ENCODE measurements around the gene TNFAIP8L2. TPM values are rescaled to one million over a fixed set of nuclear protein-coding genes. Genes with fewer than 3 reads are reported as not detected.

Gene TNFAIP8L2
- total RNA-seq, 1 experiment from 2014 or later = not detected

DNA sequence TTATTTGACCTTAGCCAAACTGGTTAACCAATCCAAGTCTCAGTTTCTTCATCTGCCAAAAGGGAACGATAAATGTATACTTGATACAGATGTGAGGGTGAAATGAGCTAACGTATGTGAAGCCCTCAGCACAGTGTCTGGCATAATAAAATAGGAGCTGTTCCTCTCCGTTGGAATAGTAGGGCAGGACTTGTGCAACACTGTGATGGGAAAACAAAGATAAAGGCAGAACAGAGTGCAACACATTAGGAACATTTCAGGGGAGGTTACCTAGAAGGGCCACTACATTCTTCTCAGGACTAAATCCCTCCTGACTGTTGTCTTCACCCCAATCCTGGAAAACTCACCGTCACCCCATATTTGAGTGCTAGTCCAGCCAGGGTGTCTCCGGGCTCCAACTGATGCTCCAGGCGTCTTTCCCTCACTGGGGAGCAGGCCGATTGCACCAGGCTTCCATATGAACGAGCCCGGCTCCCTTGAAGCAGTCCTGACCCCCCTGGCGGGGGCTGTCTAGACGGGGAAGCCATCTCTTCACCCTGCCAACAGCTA, 8.4 kb downstream of the TNFAIP8L2 start:
- CTCF ChIA-PET = interaction anchor here (1.6 kb wide), 1 partner anchor 65 kb away, joined by 9 read pairs; no protein-coding TSS in a partner anchor
- Histone ChIP-seq H3K27me3 (replicated peaks; ENCODE audit: insufficient read depth, low read depth, low read length, poor library complexity) (no peaks in the 10 kb centered on the region), H3K4me3 (ENCODE audit: low read depth, low read length, poor library complexity, severe bottlenecking) (peak overlapping the region; percentile 73), H3K36me3 (ENCODE audit: insufficient read depth, low read length, poor library complexity, severe bottlenecking) (peaks cover 23% of the 10 kb centered on the region), H3K9me3 (ENCODE audit: low read depth, low read length, poor library complexity, severe bottlenecking) (no peaks in the 10 kb centered on the region), H3K4me1 (ENCODE audit: insufficient read depth, low read length, poor library complexity, severe bottlenecking) (peaks cover 13% of the 10 kb centered on the region), H3K27ac (ENCODE audit: low read depth, low read length, poor library complexity, severe bottlenecking) (peak overlapping the region; percentile 81)
- intact Hi-C loops (cut with micrococcal nuclease; ENCODE audit: unreplicated experiment) = no loop called here
- TSS peak; percentile 56 for BruUV-seq (replicated peaks)
- no peak for TF ChIP-seq EZH2 (IDR thresholded peaks at IDR 0.05; ENCODE audit: borderline replicate concordance, low read depth, low read length, poor library complexity, severe bottlenecking)
- TF ChIP-seq CTCF (conservative IDR thresholded peaks at IDR 0.05; ENCODE audit: low read depth, low read length) = no peak
- POLR2A ChIA-PET (ENCODE audit: low non-redundant PET) = interaction anchor here (0.6 kb wide), 1 partner anchor 10 kb away, joined by 3 read pairs; no protein-coding TSS in a partner anchor
- no peak for DNase-seq (ENCODE audit: low spot score)

- CTCF ChIA-PET = interaction anchor here (1.6 kb wide), 1 partner anchor 65 kb away, joined by 9 read pairs; no protein-coding TSS in a partner anchor
- H3K27ac ChIP-seq (ENCODE audit: low read depth, low read length, poor library complexity, severe bottlenecking) = peak overlapping the region; percentile 81
- POLR2A ChIA-PET (ENCODE audit: low non-redundant PET) = interaction anchor here (0.6 kb wide), 1 partner anchor 11 kb away, joined by 3 read pairs; no protein-coding TSS in a partner anchor
- no peaks in the 10 kb centered on the region for H3K27me3 ChIP-seq (replicated peaks; ENCODE audit: insufficient read depth, low read depth, low read length, poor library complexity)
- no peak for TF ChIP-seq CTCF (conservative IDR thresholded peaks at IDR 0.05; ENCODE audit: low read depth, low read length)
- no peak for TF ChIP-seq EZH2 (IDR thresholded peaks at IDR 0.05; ENCODE audit: borderline replicate concordance, low read depth, low read length, poor library complexity, severe bottlenecking)
- H3K4me3 ChIP-seq (ENCODE audit: low read depth, low read length, poor library complexity, severe bottlenecking) = peak overlapping the region; percentile 73
- H3K4me1 ChIP-seq (ENCODE audit: insufficient read depth, low read length, poor library complexity, severe bottlenecking) = peaks cover 13% of the 10 kb centered on the region
- H3K36me3 ChIP-seq (ENCODE audit: insufficient read depth, low read length, poor library complexity, severe bottlenecking) = peaks cover 23% of the 10 kb centered on the region
- DNase-seq (ENCODE audit: low spot score) = peak; percentile 88
- intact Hi-C loops (cut with micrococcal nuclease; ENCODE audit: unreplicated experiment) = no loop called here
- no peaks in the 10 kb centered on the region for H3K9me3 ChIP-seq (ENCODE audit: low read depth, low read length, poor library complexity, severe bottlenecking)
- no TSS peak for BruUV-seq (replicated peaks)
Observed at GRCh38 chr1:151165281-151165737, 8.9 kb downstream of the TNFAIP8L2 start.

GRCh38 chr1:151165738-151166504, 9.5 kb downstream of the TNFAIP8L2 start, which contains the start of the genes LYSMD1 and SCNM1:
Gene LYSMD1 (minus strand): TSS chr1:151165902. CDS start chr1:151165258, 644 bp downstream.
Gene SCNM1 (plus strand): TSS chr1:151166144. CDS start chr1:151166153, 9 bp downstream.
- DNase-seq (ENCODE audit: low spot score) = peak; percentile 100
- peaks cover 23% of the 10 kb centered on the region for H3K36me3 ChIP-seq (ENCODE audit: insufficient read depth, low read length, poor library complexity, severe bottlenecking)
- ChIA-PET POLR2A (ENCODE audit: low non-redundant PET) (no interaction called here), CTCF (interaction anchor here (0.5 to 1.6 kb wide), 2 partner anchors 66 to 116 kb away, joined by 3 to 9 read pairs; no protein-coding TSS in a partner anchor)
- no peak for TF ChIP-seq CTCF (conservative IDR thresholded peaks at IDR 0.05; ENCODE audit: low read depth, low read length)
- no peak for TF ChIP-seq EZH2 (IDR thresholded peaks at IDR 0.05; ENCODE audit: borderline replicate concordance, low read depth, low read length, poor library complexity, severe bottlenecking)
- TSS peak; percentile 77 for BruUV-seq (replicated peaks)
- no peaks in the 10 kb centered on the region for H3K27me3 ChIP-seq (replicated peaks; ENCODE audit: insufficient read depth, low read depth, low read length, poor library complexity)
- peak within 1 kb of the TSS; percentile 81 for H3K27ac ChIP-seq (ENCODE audit: low read depth, low read length, poor library complexity, severe bottlenecking)
- H3K9me3 ChIP-seq (ENCODE audit: low read depth, low read length, poor library complexity, severe bottlenecking) = no peaks in the 10 kb centered on the region
- H3K4me3 ChIP-seq (ENCODE audit: low read depth, low read length, poor library complexity, severe bottlenecking) = peak within 1 kb of the TSS; percentile 73
- intact Hi-C loops (cut with micrococcal nuclease; ENCODE audit: unreplicated experiment) = no loop called here
- H3K4me1 ChIP-seq (ENCODE audit: insufficient read depth, low read length, poor library complexity, severe bottlenecking) = peaks cover 13% of the 10 kb centered on the region

Data from A673 (cell line).